ENCODE measurements around the gene SNRPB2. TPM values are rescaled to one million over a fixed set of nuclear protein-coding genes. Genes with fewer than 3 reads are reported as not detected.

Gene SNRPB2
- total RNA-seq, 1 donor from 2014 or later, result 67.2 TPM

GRCh38 chr20:16710781-16711180, 19.0 kb upstream of the SNRPB2 start:
- H3K27me3 Mint-ChIP-seq, result peaks cover 18% of the 10 kb centered on the region
- no peaks in the 10 kb centered on the region for H3K36me3 Mint-ChIP-seq (ENCODE audit: insufficient read depth)
- DNase-seq (ENCODE audit: low spot score, unreplicated experiment), result no peak
- H3K27ac Mint-ChIP-seq, result no peak overlapping the region
- no peaks in the 10 kb centered on the region for H3K4me1 Mint-ChIP-seq (ENCODE audit: low read depth)
- no peak for TF ChIP-seq CTCF (IDR thresholded peaks at IDR 0.05; ENCODE audit: unreplicated experiment)
- peaks cover 7% of the 10 kb centered on the region for H3K9me3 Mint-ChIP-seq (ENCODE audit: low read depth)
- no peak overlapping the region for H3K4me3 Mint-ChIP-seq (ENCODE audit: low read depth)

DNA sequence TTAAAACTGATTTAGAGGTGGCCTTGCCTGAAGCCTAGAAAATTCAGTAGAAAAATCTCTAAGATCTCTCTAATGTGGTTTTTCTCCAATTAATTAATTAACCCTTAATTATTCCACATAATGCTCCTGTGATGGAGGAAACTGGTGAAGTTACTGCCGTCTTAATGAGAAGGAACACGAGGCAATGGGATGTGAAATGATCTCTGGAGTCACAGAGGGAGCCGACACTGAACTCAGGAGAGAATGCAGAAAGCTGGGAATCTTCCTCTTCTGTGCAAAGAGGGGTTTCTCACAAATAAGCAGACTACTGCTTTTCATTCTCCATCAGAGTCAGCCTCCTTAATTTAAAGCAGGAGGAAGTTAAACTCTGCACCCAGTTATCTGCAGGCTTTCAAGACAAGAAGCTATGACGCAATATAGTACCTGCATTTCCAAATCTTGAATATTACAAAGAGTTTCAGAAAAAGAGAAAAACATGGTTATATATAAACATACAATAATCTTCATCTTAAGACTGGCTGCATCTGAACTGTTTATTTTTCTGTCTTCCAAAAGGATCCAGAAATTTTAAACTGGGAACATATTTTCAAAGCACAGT, 18.1 kb upstream of the SNRPB2 start:
- Mint-ChIP-seq H3K4me3 (ENCODE audit: low read depth) (no peak overlapping the region), H3K36me3 (ENCODE audit: insufficient read depth) (no peaks in the 10 kb centered on the region), H3K27me3 (peaks cover 22% of the 10 kb centered on the region), H3K9me3 (ENCODE audit: low read depth) (peaks cover 3% of the 10 kb centered on the region), H3K4me1 (ENCODE audit: low read depth) (no peaks in the 10 kb centered on the region), H3K27ac (no peak overlapping the region)
- TF ChIP-seq CTCF (IDR thresholded peaks at IDR 0.05; ENCODE audit: unreplicated experiment), result no peak
- DNase-seq (ENCODE audit: low spot score, unreplicated experiment), result no peak

DNA sequence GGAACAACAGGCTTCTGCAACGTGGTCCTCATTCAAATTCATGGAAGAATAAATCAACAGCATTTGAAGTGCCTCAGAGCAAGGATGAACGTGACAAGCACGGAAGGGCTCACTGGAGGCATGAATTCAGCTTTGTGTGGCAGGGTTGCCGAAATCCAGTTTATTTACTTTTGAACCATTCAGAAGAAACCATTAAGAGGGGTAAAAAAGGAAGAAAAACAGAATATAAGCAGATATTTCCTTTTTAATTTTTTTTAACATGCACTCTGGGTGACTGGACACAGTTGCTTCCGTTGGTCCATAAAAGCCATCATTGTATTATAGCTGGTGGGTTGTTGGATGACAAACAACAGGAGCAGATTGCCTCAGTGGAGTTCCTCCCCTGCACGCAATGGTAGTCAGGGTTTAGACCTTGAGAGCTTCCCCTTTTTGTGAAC, 17.3 kb upstream of the SNRPB2 start:
- TF ChIP-seq CTCF (IDR thresholded peaks at IDR 0.05; ENCODE audit: unreplicated experiment), result no peak
- Mint-ChIP-seq H3K4me1 (ENCODE audit: low read depth) (no peaks in the 10 kb centered on the region), H3K36me3 (ENCODE audit: insufficient read depth) (no peaks in the 10 kb centered on the region), H3K9me3 (ENCODE audit: low read depth) (no peaks in the 10 kb centered on the region), H3K4me3 (ENCODE audit: low read depth) (no peak overlapping the region), H3K27ac (no peak overlapping the region), H3K27me3 (peaks cover 22% of the 10 kb centered on the region)
- DNase-seq (ENCODE audit: low spot score, unreplicated experiment), result no peak

DNA sequence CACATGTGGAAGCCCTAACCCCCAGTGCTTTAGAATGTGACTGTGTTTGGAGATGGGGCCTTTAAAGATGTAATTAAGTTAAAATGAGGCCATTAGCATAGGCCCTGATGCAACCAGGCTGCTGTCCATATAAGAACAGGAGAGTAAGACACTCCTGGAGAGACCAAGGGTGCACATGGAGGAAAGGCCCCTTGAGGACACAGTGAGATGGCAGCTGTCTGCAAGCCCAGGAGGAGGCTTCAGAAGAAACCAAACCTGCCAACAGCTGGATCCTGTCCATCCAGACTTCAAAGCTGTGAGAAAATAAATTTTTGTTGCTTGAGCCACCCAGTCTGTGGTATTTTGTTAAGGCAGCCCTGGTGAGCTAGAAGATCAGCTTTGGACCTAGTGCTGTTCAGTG, 16.8 kb upstream of the SNRPB2 start:
- no peak for TF ChIP-seq CTCF (IDR thresholded peaks at IDR 0.05; ENCODE audit: unreplicated experiment)
- no peak overlapping the region for H3K4me3 Mint-ChIP-seq (ENCODE audit: low read depth)
- H3K9me3 Mint-ChIP-seq (ENCODE audit: low read depth), result no peaks in the 10 kb centered on the region
- no peak for DNase-seq (ENCODE audit: low spot score, unreplicated experiment)
- H3K4me1 Mint-ChIP-seq (ENCODE audit: low read depth), result no peaks in the 10 kb centered on the region
- H3K27me3 Mint-ChIP-seq, result peaks cover 22% of the 10 kb centered on the region
- H3K27ac Mint-ChIP-seq, result no peak overlapping the region
- no peaks in the 10 kb centered on the region for H3K36me3 Mint-ChIP-seq (ENCODE audit: insufficient read depth)

- no peaks in the 10 kb centered on the region for H3K9me3 Mint-ChIP-seq (ENCODE audit: low read depth)
- no peak overlapping the region for H3K4me3 Mint-ChIP-seq (ENCODE audit: low read depth)
- no peak for TF ChIP-seq CTCF (IDR thresholded peaks at IDR 0.05; ENCODE audit: unreplicated experiment)
- H3K4me1 Mint-ChIP-seq (ENCODE audit: low read depth), result no peaks in the 10 kb centered on the region
- peaks cover 25% of the 10 kb centered on the region for H3K27me3 Mint-ChIP-seq
- no peaks in the 10 kb centered on the region for H3K36me3 Mint-ChIP-seq (ENCODE audit: insufficient read depth)
- H3K27ac Mint-ChIP-seq, result no peak overlapping the region
- no peak for DNase-seq (ENCODE audit: low spot score, unreplicated experiment)
Observed at GRCh38 chr20:16714242-16714641, 15.6 kb upstream of the SNRPB2 start.

All from progenitor cell of endocrine pancreas (in vitro differentiated cells).